Kidney (tissue), 14 donors: ENCODE data around the gene PAGR1. TPM values are rescaled to one million over a fixed set of nuclear protein-coding genes. Genes with fewer than 3 reads are reported as not detected.

ENCODE experiments used
- DNase-seq, 5 donors: peaks; one replicate each; pipeline ENCODE4 v3.0.0-alpha.2; 2013 to 2020
- FAIRE-seq: peaks from 2 replicates; lab custom pipeline; 2012; peaks lifted over from hg19 to GRCh38; lab: Jason Lieb, UNC
- H3K27ac ChIP-seq, 2 donors: one replicate each; pipeline ENCODE4 v1.7.0; 2013; ENCODE audit warnings: low read depth in 2 of 2, low read length in 2 of 2, inconsistent platforms in 1 of 2
- H3K27me3 ChIP-seq: one replicate; pipeline ENCODE4 v1.7.1; 2013; ENCODE audit warnings: low read length, inconsistent platforms; ENCODE audit not compliant: control insufficient read depth, insufficient read depth
- H3K36me3 ChIP-seq, 3 donors: one replicate each; pipeline versions ENCODE4 v1.7.0 to v1.7.1; 2013; ENCODE audit warnings: low read length in 3 of 3, control low read depth in 1 of 3, inconsistent platforms in 1 of 3; ENCODE audit not compliant: insufficient read depth in 3 of 3, control insufficient read depth in 2 of 3
- H3K4me1 ChIP-seq, 3 donors: one replicate each; pipeline versions ENCODE4 v1.7.0 to v1.7.1; 2013; ENCODE audit warnings: low read length in 3 of 3, inconsistent platforms in 1 of 3, low read depth in 1 of 3; ENCODE audit not compliant: control insufficient read depth in 2 of 3, insufficient read depth in 2 of 3
- H3K4me3 ChIP-seq, 3 donors: one replicate each; pipeline versions ENCODE4 v1.7.0 to v1.8.1; 2013; ENCODE audit warnings: low read length in 3 of 3, control low read depth in 1 of 3, inconsistent platforms in 1 of 3
- H3K9ac ChIP-seq, 3 donors: one replicate each; pipeline versions ENCODE4 v1.7.0 to v1.7.1; 2013; ENCODE audit warnings: low read length in 3 of 3, control low read depth in 1 of 3, inconsistent platforms in 1 of 3
- H3K9me3 ChIP-seq, 3 donors: one replicate each; pipeline versions ENCODE4 v1.7.0 to v1.7.1; 2013; ENCODE audit warnings: low read length in 3 of 3, control low read depth in 1 of 3, inconsistent platforms in 1 of 3; ENCODE audit not compliant: control insufficient read depth in 2 of 3, insufficient read depth in 1 of 3
- CTCF ChIP-seq: IDR thresholded peaks from 3 replicates; pipeline ENCODE4 v1.5.1; 2012; ENCODE audit warnings: mild to moderate bottlenecking, moderate library complexity, borderline replicate concordance; ENCODE audit not compliant: insufficient read depth; ENCODE audit errors: extremely low read depth
- intact Hi-C: fragments of 100-400 bp; cut with DNase I; formaldehyde crosslinking; loops from one replicate; pipeline ENCODE4 v1.11.1; 2022
- polyA plus RNA-seq: library from polyadenylated mRNA; stranded (reverse); fragments of 350-450 nt; fragmentation: Illumina TruSeq; extraction: RNeasy Lipid Tissue Mini Kit (QIAGEN cat#74804); gene quantifications from one replicate; pipeline ENCODE4 v1.2.3, GENCODE V29; 2014; ENCODE audit warnings: low read depth, low replicate concordance; ENCODE audit not compliant: insufficient read depth
- total RNA-seq: library from RNA; stranded (reverse); fragmentation: NEBNext Ultra II Directional; extraction: Animal tissue kit (Norgen Biotek cat#: 25700); gene quantifications from one replicate; pipeline ENCODE4 v1.2.1, GENCODE V29; 2021
- donor health status: control.
- donor health status: control.
- donor health status: control.
- donor health status: control.
- donor health status: control.
- donor health status: DM: yes; HTN: yes; CAD: no.
- donor health status: Normal renal cell carcinoma (clear cell type).

PAGR1 gene
- total and polyA plus RNA-seq, 2 donors from 2014 or later, result 23.5 to 30.0 TPM

GRCh38 chr16:29824589-29825144 is 8.7 kb downstream of the PAGR1 start:
- FAIRE-seq, result no peak
- peak overlapping the region; percentile 26 to 70 for H3K27ac ChIP-seq
- no peak for TF ChIP-seq CTCF
- peaks cover 0 to 40% (median 18%) of the 10 kb centered on the region in 3 donors for H3K4me1 ChIP-seq
- H3K9ac ChIP-seq, result peak overlapping the region in 1 of 3 donors; percentile 31
- H3K9me3 ChIP-seq, result no peaks in the 10 kb centered on the region
- peaks cover 0 to 4% (median 0%) of the 10 kb centered on the region in 3 donors for H3K36me3 ChIP-seq
- peak overlapping the region in 1 of 3 donors; percentile 13 for H3K4me3 ChIP-seq
- intact Hi-C loops, result no loop called here
- no peaks in the 10 kb centered on the region for H3K27me3 ChIP-seq
- DNase-seq, result no peak

- H3K9me3 ChIP-seq, result no peaks in the 10 kb centered on the region
- DNase-seq, result peak in 1 of 5 donors; percentile 82
- no peak for FAIRE-seq
- intact Hi-C loops, result no loop called here
- H3K4me1 ChIP-seq, result peaks cover 0 to 35% (median 13%) of the 10 kb centered on the region in 3 donors
- peak overlapping the region in 1 of 3 donors; percentile 31 for H3K9ac ChIP-seq
- H3K36me3 ChIP-seq, result peaks cover 0 to 4% (median 4%) of the 10 kb centered on the region in 3 donors
- no peak overlapping the region for H3K4me3 ChIP-seq
- peak overlapping the region; percentile 48 to 70 for H3K27ac ChIP-seq
- no peaks in the 10 kb centered on the region for H3K27me3 ChIP-seq
- no peak for TF ChIP-seq CTCF
These were observed 9.4 kb downstream of the PAGR1 start for GRCh38 chr16:29825145-29826044.

GRCh38 chr16:29826342-29826695 is 10.4 kb downstream of the PAGR1 start:
- H3K27me3 ChIP-seq, result no peaks in the 10 kb centered on the region
- H3K4me3 ChIP-seq, result no peak overlapping the region
- H3K9ac ChIP-seq, result no peak overlapping the region
- DNase-seq (no peak), FAIRE-seq (no peak)
- peaks cover 0 to 9% (median 8%) of the 10 kb centered on the region in 3 donors for H3K36me3 ChIP-seq
- H3K4me1 ChIP-seq, result peaks cover 0 to 33% (median 13%) of the 10 kb centered on the region in 3 donors
- intact Hi-C loops, result no loop called here
- TF ChIP-seq CTCF, result no peak
- no peaks in the 10 kb centered on the region for H3K9me3 ChIP-seq
- H3K27ac ChIP-seq, result peak overlapping the region in 1 of 2 donors; percentile 48
